B cell (primary cell): Measurements from ENCODE around the gene UGT1A9. TPM values are rescaled to one million over a fixed set of nuclear protein-coding genes. Genes with fewer than 3 reads are reported as not detected.

Source experiments
- ATAC-seq: fragments of 200-7000 bp; cut with Tn5 transposase; one replicate; pipeline ENCODE4 v1.10.0; 2021; ENCODE audit warnings: low read depth, mild to moderate bottlenecking, moderate number of reproducible peaks, moderate library complexity
- CTCF ChIA-PET: fragments of 350-600 bp; sonication (Branson Sonifier 250); formaldehyde crosslinking; loops from one replicate; lab custom pipeline; 2021; ENCODE audit warnings: antibody characterized with exemption, inconsistent platforms; lab: Charles Lee
- POLR2A ChIA-PET: fragments of 350-600 bp; sonication (Branson Sonifier 250); formaldehyde crosslinking; loops from one replicate; lab custom pipeline; 2021; ENCODE audit warnings: antibody characterized with exemption; lab: Charles Lee
- DNase-seq: peaks from one replicate; pipeline ENCODE4 v3.0.0; 2013
- H2AFZ ChIP-seq: 2 replicates; pipeline ENCODE4 v1.6.1; 2012; ENCODE audit warnings: mild to moderate bottlenecking, low read depth, low read length; ENCODE audit not compliant: insufficient read depth, poor library complexity, severe bottlenecking
- H3K27ac ChIP-seq, 2 donors: 1 replicate in 1 of 2; 2 replicates in 1 of 2; pipeline ENCODE4 v1.5.1; 2012 to 2013; ENCODE audit warnings: low read length in 2 of 2, mild to moderate bottlenecking in 2 of 2, moderate library complexity in 1 of 2
- H3K27me3 ChIP-seq, 4 experiments: fragments of 200-600 bp in 1 of 4; sonication (generic) in 1 of 4; replicated peaks in 1 of 4; 1 replicate in 2 of 4; 2 replicates in 2 of 4; pipeline versions ENCODE4 v1.6.1 to v1.7.0; 2013 to 2016; ENCODE audit warnings: low read length in 3 of 4, mild to moderate bottlenecking in 2 of 4, mixed read lengths in 1 of 4, moderate library complexity in 1 of 4; ENCODE audit not compliant: insufficient read depth in 4 of 4, control insufficient read depth in 3 of 4; ENCODE audit errors: control extremely low read depth in 1 of 4
- H3K36me3 ChIP-seq, 2 experiments: replicated peaks in 1 of 2; 1 replicate in 1 of 2; 2 replicates in 1 of 2; pipeline versions ENCODE4 v1.6.1 to v1.7.1; 2013; ENCODE audit warnings: low read length in 1 of 2; ENCODE audit not compliant: insufficient read depth in 2 of 2, control insufficient read depth in 1 of 2; ENCODE audit errors: control extremely low read depth in 1 of 2, extremely low read depth in 1 of 2
- H3K4me1 ChIP-seq, 2 donors: fragments of 200-600 bp in 1 of 2; sonication (generic) in 1 of 2; 1 replicate in 1 of 2; 2 replicates in 1 of 2; pipeline versions ENCODE4 v1.5.1 to v1.6.1; 2013 to 2017; ENCODE audit warnings: low read length in 2 of 2; ENCODE audit not compliant: control insufficient read depth in 2 of 2, insufficient read depth in 2 of 2
- H3K4me2 ChIP-seq: replicated peaks from 2 replicates; pipeline ENCODE3; 2012; ENCODE audit warnings: mild to moderate bottlenecking, low read depth, low read length; ENCODE audit not compliant: poor library complexity, severe bottlenecking
- H3K4me3 ChIP-seq, 5 experiments: fragments of 200-600 bp in 1 of 5; sonication (generic) in 1 of 5; 1 replicate in 3 of 5; 2 replicates in 2 of 5; pipeline versions ENCODE4 v1.5.1 to v1.7.0; 2011 to 2016; ENCODE audit warnings: low read length in 4 of 5, mild to moderate bottlenecking in 4 of 5, low read depth in 2 of 5, control low read depth in 1 of 5, moderate library complexity in 1 of 5; ENCODE audit not compliant: insufficient read depth in 1 of 5; ENCODE audit errors: control extremely low read depth in 1 of 5, extremely low read depth in 1 of 5
- H3K79me2 ChIP-seq: fragments of 200-600 bp; sonication (generic); one replicate; pipeline ENCODE4 v1.6.0; 2016; ENCODE audit warnings: low read length; ENCODE audit not compliant: control insufficient read depth, insufficient read depth
- H3K9ac ChIP-seq: fragments of 200-600 bp; sonication (generic); 2 replicates; pipeline ENCODE4 v1.6.1; 2017; ENCODE audit warnings: mild to moderate bottlenecking, low read length, moderate library complexity
- H3K9me3 ChIP-seq, 3 donors: one replicate each; pipeline versions ENCODE4 v1.6.1 to v1.7.1; 2013; ENCODE audit warnings: low read length in 2 of 3; ENCODE audit not compliant: control insufficient read depth in 2 of 3, insufficient read depth in 1 of 3; ENCODE audit errors: control extremely low read depth in 1 of 3
- H4K20me1 ChIP-seq: 2 replicates; pipeline ENCODE4 v1.6.0; 2012; ENCODE audit warnings: mild to moderate bottlenecking, low read length; ENCODE audit not compliant: insufficient read depth, control insufficient read depth, poor library complexity, severe bottlenecking
- H3K27ac Mint-ChIP-seq: one replicate; pipeline ENCODE4 v1.8.0; 2021; ENCODE audit warnings: mixed read lengths
- H3K27me3 Mint-ChIP-seq: one replicate; pipeline ENCODE4 v1.8.0; 2021; ENCODE audit warnings: mixed read lengths
- H3K4me1 Mint-ChIP-seq: one replicate; pipeline ENCODE4 v1.8.0; 2021; ENCODE audit warnings: mixed read lengths
- H3K4me3 Mint-ChIP-seq: one replicate; pipeline ENCODE4 v1.8.0; 2021; ENCODE audit warnings: mixed read lengths
- H3K9me3 Mint-ChIP-seq: one replicate; pipeline ENCODE4 v1.8.0; 2022; ENCODE audit warnings: mixed read lengths; ENCODE audit not compliant: insufficient read depth
- EZH2 ChIP-seq: IDR thresholded peaks from 2 replicates; pipeline ENCODE4 v1.6.1; 2012; ENCODE audit warnings: borderline replicate concordance, low read depth, mild to moderate bottlenecking, moderate library complexity, low read length; ENCODE audit not compliant: insufficient read depth, poor library complexity, severe bottlenecking
- WGBS: methylation state at CpG from one replicate; pipeline ENCODE4 v1.1.5; 2013; ENCODE audit warnings: missing lambda C conversion rate; ENCODE audit not compliant: insufficient coverage; 5-methylcytosine and 5-hydroxymethylcytosine counted together
- intact Hi-C: fragments of 100-400 bp; cut with micrococcal nuclease; formaldehyde crosslinking; loops from one replicate; pipeline ENCODE4 v1.10.0; 2022
- polyA plus RNA-seq: library from polyadenylated mRNA; depleted of rRNA; stranded (reverse); fragments of >200 nt; gene quantifications from 2 replicates; pipeline ENCODE4 v1.2.3, GENCODE V29; 2012
- total RNA-seq, 2 donors: library from RNA; stranded (reverse); fragments of 120-200 nt in 1 of 2; gene quantifications; 1 replicate in 1 of 2; 2 replicates in 1 of 2; pipeline versions ENCODE4 v1.2.3 to v1.2.4, GENCODE V29; 2013 to 2022
- TF ChIP-seq, protein P1 (sequence below): fragments of 200-600 bp; IDR thresholded peaks from one replicate; pipeline ENCODE4 v1.8.0; 2022; ENCODE audit warnings: antibody characterized with exemption, mild to moderate bottlenecking

UGT1A9 gene
- total and polyA plus RNA-seq, 2 donors (not counting 1 experiment from before 2014, with no cell fraction given) = not detected

DNA sequence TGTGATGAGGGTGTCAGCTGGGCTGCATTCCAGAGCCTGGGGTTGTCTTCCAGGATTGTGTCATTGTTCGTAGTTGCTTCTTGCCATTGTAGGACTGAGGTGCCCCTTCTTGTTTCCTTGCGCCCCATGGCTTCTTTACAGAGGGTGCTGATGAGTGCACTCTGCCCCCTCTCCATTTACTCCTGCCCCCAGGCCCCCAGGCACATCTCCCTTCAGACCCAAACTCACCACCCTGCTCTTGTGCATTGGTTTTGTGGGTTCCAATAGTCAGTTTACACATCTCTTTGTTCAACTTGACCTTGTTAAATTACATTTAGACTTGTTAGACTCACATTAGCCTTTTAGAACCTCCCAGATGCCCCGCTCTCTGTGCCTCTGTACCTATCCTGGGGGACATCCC lies 149.5 kb downstream of the UGT1A9 start:
- Histone ChIP-seq H3K36me3 (no peaks in the 10 kb centered on the region), H3K4me3 (no peak overlapping the region), H3K9ac (no peak overlapping the region), H2AFZ (no peak overlapping the region), H3K4me2 (no peak overlapping the region), H3K79me2 (no peaks in the 10 kb centered on the region), H3K4me1 (no peaks in the 10 kb centered on the region), H3K9me3 (peaks cover 0 to 6% (median 0%) of the 10 kb centered on the region in 3 donors), H3K27ac (no peak overlapping the region), H4K20me1 (no peaks in the 10 kb centered on the region), H3K27me3 (peaks cover 0 to 5% (median 0%) of the 10 kb centered on the region in 4 experiments)
- Mint-ChIP-seq H3K27me3 (peaks cover 9% of the 10 kb centered on the region), H3K4me1 (no peaks in the 10 kb centered on the region), H3K4me3 (no peak overlapping the region), H3K9me3 (peaks cover 1% of the 10 kb centered on the region), H3K27ac (no peak overlapping the region)
- ChIA-PET CTCF (no interaction called here), POLR2A (no interaction called here)
- intact Hi-C loops = no loop called here
- 100% methylated on average over 1 of the region's 3 CpGs for WGBS
- TF ChIP-seq EZH2 = no peak
- TF ChIP-seq, protein P1, sequence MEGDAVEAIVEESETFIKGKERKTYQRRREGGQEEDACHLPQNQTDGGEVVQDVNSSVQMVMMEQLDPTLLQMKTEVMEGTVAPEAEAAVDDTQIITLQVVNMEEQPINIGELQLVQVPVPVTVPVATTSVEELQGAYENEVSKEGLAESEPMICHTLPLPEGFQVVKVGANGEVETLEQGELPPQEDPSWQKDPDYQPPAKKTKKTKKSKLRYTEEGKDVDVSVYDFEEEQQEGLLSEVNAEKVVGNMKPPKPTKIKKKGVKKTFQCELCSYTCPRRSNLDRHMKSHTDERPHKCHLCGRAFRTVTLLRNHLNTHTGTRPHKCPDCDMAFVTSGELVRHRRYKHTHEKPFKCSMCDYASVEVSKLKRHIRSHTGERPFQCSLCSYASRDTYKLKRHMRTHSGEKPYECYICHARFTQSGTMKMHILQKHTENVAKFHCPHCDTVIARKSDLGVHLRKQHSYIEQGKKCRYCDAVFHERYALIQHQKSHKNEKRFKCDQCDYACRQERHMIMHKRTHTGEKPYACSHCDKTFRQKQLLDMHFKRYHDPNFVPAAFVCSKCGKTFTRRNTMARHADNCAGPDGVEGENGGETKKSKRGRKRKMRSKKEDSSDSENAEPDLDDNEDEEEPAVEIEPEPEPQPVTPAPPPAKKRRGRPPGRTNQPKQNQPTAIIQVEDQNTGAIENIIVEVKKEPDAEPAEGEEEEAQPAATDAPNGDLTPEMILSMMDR = no peak
- no peak for DNase-seq
- ATAC-seq = no peak

- Histone ChIP-seq H3K4me2 (no peak overlapping the region), H3K9me3 (peaks cover 0 to 2% (median 0%) of the 10 kb centered on the region in 3 donors), H2AFZ (no peak overlapping the region), H3K4me1 (no peaks in the 10 kb centered on the region), H3K27ac (no peak overlapping the region), H3K36me3 (no peaks in the 10 kb centered on the region), H3K27me3 (peaks cover 0 to under 1% (median 0%) of the 10 kb centered on the region in 4 experiments), H3K4me3 (no peak overlapping the region), H3K9ac (no peak overlapping the region), H4K20me1 (no peaks in the 10 kb centered on the region), H3K79me2 (no peaks in the 10 kb centered on the region)
- no peak overlapping the region for H3K4me3 Mint-ChIP-seq
- ATAC-seq (no peak), DNase-seq (no peak)
- no peaks in the 10 kb centered on the region for H3K4me1 Mint-ChIP-seq
- TF ChIP-seq, protein P1 = no peak
- no peak for TF ChIP-seq EZH2
- POLR2A ChIA-PET = no interaction called here
- no peak overlapping the region for H3K27ac Mint-ChIP-seq
- 93% methylated on average over 6 of the region's 8 CpGs for WGBS
- intact Hi-C loops = no loop called here
- peaks cover 1% of the 10 kb centered on the region for H3K9me3 Mint-ChIP-seq
- CTCF ChIA-PET = no interaction called here
- peaks cover 11% of the 10 kb centered on the region for H3K27me3 Mint-ChIP-seq
These were observed 150.0 kb downstream of the UGT1A9 start for GRCh38 chr2:233821709-233822100.
